Hepatocyte (in vitro differentiated cells): Measurements from ENCODE around the gene CNTNAP2. TPM values are rescaled to one million over a fixed set of nuclear protein-coding genes. Genes with fewer than 3 reads are reported as not detected.

Source experiments
- DNase-seq: peaks from one replicate; pipeline ENCODE4 v3.0.0-alpha.2; 2016; ENCODE audit warnings: low spot score
- H2AFZ ChIP-seq: fragments of 200-600 bp; sonication (generic); 2 replicates; pipeline ENCODE4 v1.6.0; 2016; ENCODE audit warnings: antibody characterized with exemption, mild to moderate bottlenecking
- H3K27ac ChIP-seq: fragments of 200-600 bp; sonication (generic); 2 replicates; pipeline ENCODE4 v1.5.1; 2016; ENCODE audit warnings: mild to moderate bottlenecking
- H3K27me3 ChIP-seq: fragments of 200-600 bp; sonication (generic); 2 replicates; pipeline ENCODE4 v1.6.1; 2016
- H3K36me3 ChIP-seq: fragments of 200-600 bp; sonication (generic); replicated peaks from 2 replicates; pipeline ENCODE4 v1.5.1; 2016; ENCODE audit warnings: low read depth; ENCODE audit not compliant: insufficient read depth
- H3K4me1 ChIP-seq: fragments of 200-600 bp; sonication (generic); 2 replicates; pipeline ENCODE4 v1.5.1; 2016; ENCODE audit warnings: mild to moderate bottlenecking, moderate library complexity; ENCODE audit not compliant: insufficient read depth
- H3K4me2 ChIP-seq: fragments of 200-600 bp; sonication (generic); 2 replicates; pipeline ENCODE4 v1.6.0; 2016
- H3K4me3 ChIP-seq: fragments of 200-600 bp; sonication (generic); 2 replicates; pipeline ENCODE4 v1.5.1; 2016; ENCODE audit warnings: mild to moderate bottlenecking
- H3K79me2 ChIP-seq: fragments of 200-600 bp; sonication (generic); 2 replicates; pipeline ENCODE4 v1.6.0; 2017; ENCODE audit warnings: mild to moderate bottlenecking
- H3K9me2 ChIP-seq: fragments of 200-600 bp; sonication (generic); replicated peaks from 2 replicates; pipeline ENCODE4 v1.6.0; 2017; ENCODE audit warnings: mild to moderate bottlenecking; ENCODE audit not compliant: insufficient read depth
- H3K9me3 ChIP-seq: fragments of 200-600 bp; sonication (generic); 2 replicates; pipeline ENCODE4 v1.5.1; 2016; ENCODE audit warnings: low read depth, mild to moderate bottlenecking
- H4K20me1 ChIP-seq: fragments of 200-600 bp; sonication (generic); 2 replicates; pipeline ENCODE4 v1.6.0; 2016; ENCODE audit warnings: mild to moderate bottlenecking; ENCODE audit not compliant: insufficient read depth, poor library complexity, severe bottlenecking
- EZH2 ChIP-seq: fragments of 200-600 bp; sonication (generic); IDR thresholded peaks from 2 replicates; pipeline ENCODE4 v1.6.1; 2016; ENCODE audit warnings: antibody characterized with exemption, mild to moderate bottlenecking, borderline replicate concordance
- EZH2phosphoT487 ChIP-seq: fragments of 200-600 bp; sonication (generic); IDR thresholded peaks from one replicate; pipeline ENCODE4 v1.6.1; 2018; ENCODE audit warnings: antibody characterized with exemption, mild to moderate bottlenecking, low read depth, moderate library complexity; ENCODE audit not compliant: unreplicated experiment, severe bottlenecking
- WGBS: methylation state at CpG from one replicate; pipeline ENCODE4 v1.1.6; 2016; ENCODE audit warnings: low lambda C conversion rate; ENCODE audit errors: missing lambda C conversion rate; 5-methylcytosine and 5-hydroxymethylcytosine counted together
- polyA plus RNA-seq: library from polyadenylated mRNA; unstranded; fragments of >200 nt; fragmentation: Nextera tagmentation; extraction: Ambion mirVana; gene quantifications from 2 replicates; pipeline ENCODE4 v1.2.1, GENCODE V29; 2016
- total RNA-seq: library from RNA; depleted of rRNA; stranded (reverse); fragments of >200 nt; gene quantifications from 2 replicates; pipeline ENCODE4 v1.2.3, GENCODE V29; 2014
- TF ChIP-seq, protein P1 (sequence below): fragments of 200-600 bp; sonication (generic); IDR thresholded peaks from 2 replicates; pipeline ENCODE4 v1.5.1; 2016; ENCODE audit warnings: antibody characterized with exemption, mild to moderate bottlenecking; ENCODE audit not compliant: poor library complexity

The CNTNAP2 gene
- total and polyA plus RNA-seq, 2 experiments from 2014 or later = 7.5 to 14.7 TPM

DNA sequence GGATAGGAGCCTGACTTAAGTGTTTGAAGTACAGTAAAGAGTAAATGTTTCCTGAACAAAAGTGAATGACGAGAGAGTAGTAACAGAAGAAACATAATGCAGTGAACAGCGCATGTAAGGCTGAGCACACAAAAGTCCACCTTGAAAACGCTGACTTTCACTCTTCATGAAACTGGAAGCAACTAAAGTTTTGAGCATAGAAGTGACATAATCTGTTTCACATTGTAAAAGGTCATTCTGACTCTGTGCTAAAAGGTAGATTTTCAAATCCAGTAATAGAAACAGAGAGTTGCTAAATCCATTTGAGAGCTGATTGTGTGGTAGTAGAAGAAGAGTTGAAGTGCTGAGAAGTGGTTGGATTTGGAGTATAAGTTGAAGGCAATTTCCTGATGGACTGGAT, 1037.0 kb downstream of the CNTNAP2 start:
- TF ChIP-seq EZH2phosphoT487 = no peak
- TF ChIP-seq, protein P1, sequence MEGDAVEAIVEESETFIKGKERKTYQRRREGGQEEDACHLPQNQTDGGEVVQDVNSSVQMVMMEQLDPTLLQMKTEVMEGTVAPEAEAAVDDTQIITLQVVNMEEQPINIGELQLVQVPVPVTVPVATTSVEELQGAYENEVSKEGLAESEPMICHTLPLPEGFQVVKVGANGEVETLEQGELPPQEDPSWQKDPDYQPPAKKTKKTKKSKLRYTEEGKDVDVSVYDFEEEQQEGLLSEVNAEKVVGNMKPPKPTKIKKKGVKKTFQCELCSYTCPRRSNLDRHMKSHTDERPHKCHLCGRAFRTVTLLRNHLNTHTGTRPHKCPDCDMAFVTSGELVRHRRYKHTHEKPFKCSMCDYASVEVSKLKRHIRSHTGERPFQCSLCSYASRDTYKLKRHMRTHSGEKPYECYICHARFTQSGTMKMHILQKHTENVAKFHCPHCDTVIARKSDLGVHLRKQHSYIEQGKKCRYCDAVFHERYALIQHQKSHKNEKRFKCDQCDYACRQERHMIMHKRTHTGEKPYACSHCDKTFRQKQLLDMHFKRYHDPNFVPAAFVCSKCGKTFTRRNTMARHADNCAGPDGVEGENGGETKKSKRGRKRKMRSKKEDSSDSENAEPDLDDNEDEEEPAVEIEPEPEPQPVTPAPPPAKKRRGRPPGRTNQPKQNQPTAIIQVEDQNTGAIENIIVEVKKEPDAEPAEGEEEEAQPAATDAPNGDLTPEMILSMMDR = no peak
- Histone ChIP-seq H3K79me2 (no peaks in the 10 kb centered on the region), H3K36me3 (no peaks in the 10 kb centered on the region), H3K4me3 (no peak overlapping the region), H4K20me1 (no peaks in the 10 kb centered on the region), H3K4me1 (no peaks in the 10 kb centered on the region), H3K27ac (no peak overlapping the region), H3K4me2 (no peak overlapping the region), H2AFZ (no peak overlapping the region), H3K9me2 (no peaks in the 10 kb centered on the region), H3K27me3 (no peaks in the 10 kb centered on the region), H3K9me3 (no peaks in the 10 kb centered on the region)
- DNase-seq = no peak
- WGBS = 79% methylated on average over 3 of the region's 3 CpGs

DNA sequence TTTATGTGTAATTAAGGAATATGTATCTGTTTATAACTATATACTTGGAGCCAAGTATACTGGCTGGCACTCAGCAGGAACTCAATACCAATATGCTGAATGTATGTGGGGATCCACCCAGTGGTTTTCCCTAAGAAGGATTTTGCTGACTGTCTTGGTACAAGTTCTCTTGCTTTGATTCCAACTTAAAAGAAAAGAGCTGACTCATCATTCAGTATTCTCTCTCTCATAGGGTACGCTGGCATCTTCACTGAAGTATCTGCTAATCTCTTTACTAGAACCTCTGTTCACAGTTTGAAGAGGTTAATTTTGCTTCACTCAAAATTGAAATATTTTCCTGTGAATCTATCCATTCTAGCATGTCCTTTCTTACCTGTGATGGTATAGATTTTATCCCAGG, 1044.8 kb downstream of the CNTNAP2 start:
- H3K4me2 ChIP-seq = no peak overlapping the region
- H3K27ac ChIP-seq = no peak overlapping the region
- no peak for DNase-seq
- no peaks in the 10 kb centered on the region for H3K79me2 ChIP-seq
- no peaks in the 10 kb centered on the region for H3K9me2 ChIP-seq
- no peak overlapping the region for H2AFZ ChIP-seq
- H3K9me3 ChIP-seq = no peaks in the 10 kb centered on the region
- no peaks in the 10 kb centered on the region for H3K27me3 ChIP-seq
- H4K20me1 ChIP-seq = no peaks in the 10 kb centered on the region
- H3K36me3 ChIP-seq = no peaks in the 10 kb centered on the region
- TF ChIP-seq, protein P1 = no peak
- TF ChIP-seq EZH2 = no peak
- TF ChIP-seq EZH2phosphoT487 = no peak
- no peaks in the 10 kb centered on the region for H3K4me1 ChIP-seq
- WGBS = 83% methylated on average over 1 of the region's 1 CpG
- H3K4me3 ChIP-seq = no peak overlapping the region

DNA sequence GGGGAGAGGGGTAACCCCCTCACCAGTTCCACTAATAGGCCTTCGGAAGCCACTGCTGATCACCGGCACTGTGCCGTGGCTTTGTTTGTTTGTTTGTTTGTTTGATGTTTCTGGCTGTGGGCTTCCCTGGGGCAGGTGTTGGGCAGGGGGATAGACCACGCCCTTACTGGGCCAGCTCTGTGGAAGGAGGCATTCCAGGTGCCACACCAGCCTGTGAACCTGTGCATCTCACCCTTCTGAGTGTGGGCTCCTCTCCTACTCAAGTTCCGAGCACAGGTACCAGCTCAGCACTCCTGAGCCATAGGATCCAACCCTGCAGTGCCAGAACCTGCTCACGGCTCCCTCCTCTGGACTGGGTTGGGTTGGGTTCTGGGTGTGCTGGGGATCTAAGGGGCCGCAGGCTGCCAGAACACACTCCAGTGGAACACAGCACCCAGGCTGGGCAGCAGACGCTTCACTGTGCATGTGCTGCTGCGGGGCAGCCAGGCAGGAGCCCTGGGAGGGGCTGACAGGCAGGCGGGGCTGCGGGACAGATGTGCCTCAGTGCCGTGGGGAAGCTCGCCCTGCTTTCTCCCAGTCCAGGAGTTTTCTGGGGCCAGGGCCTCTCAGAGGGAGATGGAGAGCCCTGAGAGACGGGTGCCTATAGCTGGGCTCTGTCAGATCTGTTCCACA, 1053.9 kb downstream of the CNTNAP2 start:
- 79% methylated on average over 14 of the region's 14 CpGs for whole genome bisulfite sequencing
- no peak overlapping the region for H2AFZ ChIP-seq

More for the DNA sequence above, 1053.9 kb downstream of the CNTNAP2 start:
- TF ChIP-seq, protein P1 = no peak
- TF ChIP-seq EZH2 = no peak
- TF ChIP-seq EZH2phosphoT487 = no peak
- Histone ChIP-seq H3K4me1 (no peaks in the 10 kb centered on the region), H3K36me3 (no peaks in the 10 kb centered on the region), H3K9me3 (no peaks in the 10 kb centered on the region), H4K20me1 (no peaks in the 10 kb centered on the region), H3K27ac (no peak overlapping the region), H3K4me3 (no peak overlapping the region), H3K79me2 (no peaks in the 10 kb centered on the region), H3K27me3 (peaks cover 2% of the 10 kb centered on the region), H3K4me2 (no peak overlapping the region), H3K9me2 (no peaks in the 10 kb centered on the region)
- no peak for DNase-seq
